ENCODE data around the gene DMRTB1.

DNA sequence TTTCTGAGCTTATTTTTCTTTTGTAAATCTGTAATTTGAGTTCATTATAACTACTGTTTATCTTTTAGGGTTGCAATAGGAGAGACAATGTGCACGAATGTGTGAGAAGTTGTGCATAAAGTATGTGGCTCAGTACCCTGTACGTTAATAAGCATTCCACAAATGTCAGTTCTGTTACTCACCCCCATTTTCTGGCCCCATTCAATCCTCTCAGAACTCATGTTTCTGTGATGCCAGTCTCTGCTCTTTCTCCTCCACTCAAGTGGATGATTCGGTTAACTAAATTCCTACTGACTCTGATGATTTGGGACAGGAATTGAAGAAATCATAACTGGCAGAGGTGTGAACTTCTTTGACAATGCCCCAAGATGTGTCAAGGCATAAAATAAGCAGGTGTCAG, 10.2 kb upstream of the DMRTB1 start:
- TF ChIP-seq, protein P1, sequence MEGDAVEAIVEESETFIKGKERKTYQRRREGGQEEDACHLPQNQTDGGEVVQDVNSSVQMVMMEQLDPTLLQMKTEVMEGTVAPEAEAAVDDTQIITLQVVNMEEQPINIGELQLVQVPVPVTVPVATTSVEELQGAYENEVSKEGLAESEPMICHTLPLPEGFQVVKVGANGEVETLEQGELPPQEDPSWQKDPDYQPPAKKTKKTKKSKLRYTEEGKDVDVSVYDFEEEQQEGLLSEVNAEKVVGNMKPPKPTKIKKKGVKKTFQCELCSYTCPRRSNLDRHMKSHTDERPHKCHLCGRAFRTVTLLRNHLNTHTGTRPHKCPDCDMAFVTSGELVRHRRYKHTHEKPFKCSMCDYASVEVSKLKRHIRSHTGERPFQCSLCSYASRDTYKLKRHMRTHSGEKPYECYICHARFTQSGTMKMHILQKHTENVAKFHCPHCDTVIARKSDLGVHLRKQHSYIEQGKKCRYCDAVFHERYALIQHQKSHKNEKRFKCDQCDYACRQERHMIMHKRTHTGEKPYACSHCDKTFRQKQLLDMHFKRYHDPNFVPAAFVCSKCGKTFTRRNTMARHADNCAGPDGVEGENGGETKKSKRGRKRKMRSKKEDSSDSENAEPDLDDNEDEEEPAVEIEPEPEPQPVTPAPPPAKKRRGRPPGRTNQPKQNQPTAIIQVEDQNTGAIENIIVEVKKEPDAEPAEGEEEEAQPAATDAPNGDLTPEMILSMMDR (IDR thresholded peaks at IDR 0.05), result no peak
- no peak for TF ChIP-seq POLR2A (IDR thresholded peaks at IDR 0.05)

Data from right lobe of liver (tissue), 4 donors.